K562 (cell line): ENCODE measurements around the gene SEBOX. TPM values are rescaled to one million over a fixed set of nuclear protein-coding genes. Genes with fewer than 3 reads are reported as not detected.

ENCODE experiments used
- ATAC-seq: fragments of 200-7000 bp; cut with Tn5 transposase; 3 replicates; pipeline ENCODE4 v1.9.1; 2020; ENCODE audit warnings: moderate library complexity
- BruUV-seq: library from RNA; stranded (reverse); fragments of 400-500 nt; replicated peaks from 2 replicates; lab custom pipeline; 2021; lab: Mats Ljungman, UMichigan
- CTCF ChIA-PET: fragments of 300-600 bp; formaldehyde crosslinking; extraction: SDS; loops from one replicate; lab custom pipeline; 2021; ENCODE audit warnings: low intra/inter-chr PET ratio; lab: Yijun Ruan, JAX
- POLR2A ChIA-PET: fragments of 300-600, 350-650 bp; sonication (Branson Sonifier 250); formaldehyde crosslinking; extraction: SDS; loops from one replicate; lab custom pipeline; 2021; ENCODE audit warnings: antibody characterized with exemption, inconsistent platforms; lab: Yijun Ruan, JAX
- DNase-seq, 4 experiments: peaks; one replicate each; pipeline versions ENCODE4 v3.0.0 to v3.0.0-alpha.2; 2011 to 2018; ENCODE audit warnings: low spot score in 3 of 4, mixed read lengths in 3 of 4; ENCODE audit errors: extremely low read depth in 1 of 4
- FAIRE-seq: peaks from 2 replicates; lab custom pipeline; 2011; peaks lifted over from hg19 to GRCh38; lab: Jason Lieb, UNC
- H2AFZ ChIP-seq: 2 replicates; pipeline ENCODE4 v1.6.0; 2011; ENCODE audit warnings: low read depth, low read length, control low read depth, inconsistent platforms
- H3K27ac ChIP-seq: fragments of 200-600 bp; 3 replicates; pipeline ENCODE4 v1.8.0; 2011; ENCODE audit warnings: low read depth, mild to moderate bottlenecking, control low read depth, inconsistent platforms, low read length, moderate library complexity, mixed read lengths; ENCODE audit errors: extremely low read depth
- H3K27me3 ChIP-seq, 2 experiments: fragments of 300-600 bp in 1 of 2; 2 replicates in 1 of 2; 3 replicates in 1 of 2; pipeline versions ENCODE4 v1.6.0 to v1.8.0; 2011; ENCODE audit warnings: inconsistent platforms in 2 of 2, low read length in 2 of 2, mild to moderate bottlenecking in 1 of 2, mixed read lengths in 1 of 2, moderate library complexity in 1 of 2; ENCODE audit not compliant: control insufficient read depth in 2 of 2, insufficient read depth in 2 of 2
- H3K36me3 ChIP-seq: fragments of 300-600 bp; 3 replicates; pipeline ENCODE4 v1.8.0; 2011; ENCODE audit warnings: mild to moderate bottlenecking, low read length, inconsistent platforms; ENCODE audit not compliant: control insufficient read depth, insufficient read depth
- H3K4me1 ChIP-seq, 2 experiments: fragments of 200-600 bp in 1 of 2; replicated peaks in 1 of 2; 2 replicates in 1 of 2; 3 replicates in 1 of 2; pipeline versions ENCODE4 v1.5.1 to v1.8.0; 2011; ENCODE audit warnings: inconsistent platforms in 2 of 2, low read length in 2 of 2, mild to moderate bottlenecking in 1 of 2, mixed read lengths in 1 of 2, moderate library complexity in 1 of 2; ENCODE audit not compliant: control insufficient read depth in 2 of 2, insufficient read depth in 2 of 2
- H3K4me2 ChIP-seq: 2 replicates; pipeline ENCODE4 v1.6.1; 2011; ENCODE audit warnings: low read length, control low read depth, inconsistent platforms, mixed read lengths; ENCODE audit not compliant: insufficient read depth
- H3K4me3 ChIP-seq: fragments of 200-600 bp; sonication (generic), shearing (Covaris generic); 2 replicates; pipeline ENCODE4 v1.5.1; 2016; ENCODE audit warnings: control low read depth, inconsistent platforms
- H3K79me2 ChIP-seq: fragments of 200-600 bp; 3 replicates; pipeline ENCODE4 v1.8.0; 2011; ENCODE audit warnings: low read length, inconsistent platforms; ENCODE audit not compliant: control insufficient read depth, insufficient read depth
- H3K9ac ChIP-seq, 2 experiments: 2 replicates each; pipeline versions ENCODE4 v1.6.0 to v1.6.1; 2011; ENCODE audit warnings: low read depth in 2 of 2, low read length in 2 of 2, control low read depth in 1 of 2, inconsistent platforms in 1 of 2, mild to moderate bottlenecking in 1 of 2, mixed read lengths in 1 of 2; ENCODE audit not compliant: insufficient read depth in 1 of 2
- H3K9me1 ChIP-seq: one replicate; pipeline ENCODE4 v1.6.0; 2011; ENCODE audit warnings: inconsistent platforms, mild to moderate bottlenecking, low read length, moderate library complexity; ENCODE audit not compliant: control insufficient read depth, insufficient read depth
- H3K9me3 ChIP-seq: replicated peaks from 2 replicates; pipeline ENCODE4 v1.5.1; 2011; ENCODE audit warnings: low read depth, low read length, inconsistent platforms; ENCODE audit not compliant: control insufficient read depth, insufficient read depth
- H4K20me1 ChIP-seq: replicated peaks from 2 replicates; pipeline ENCODE4 v1.6.1; 2011; ENCODE audit warnings: low read length, inconsistent platforms, mixed read lengths; ENCODE audit not compliant: control insufficient read depth, insufficient read depth
- COPS2 ChIP-seq: fragments of 450-650 bp; conservative IDR thresholded peaks from 2 replicates; pipeline ENCODE4 v1.6.1; 2016; ENCODE audit warnings: mild to moderate bottlenecking, moderate library complexity
- FOXP1 ChIP-seq: sonication (generic); formaldehyde crosslinking; IDR thresholded peaks from 2 replicates; pipeline ENCODE4 v1.8.0; 2022; ENCODE audit warnings: mild to moderate bottlenecking, missing genetic modification reagents
- GATAD2A ChIP-seq: fragments of 450-650 bp; IDR thresholded peaks from 2 replicates; pipeline ENCODE4 v1.6.1; 2017
- HMG20A ChIP-seq: fragments of 450-650 bp; formaldehyde crosslinking; conservative IDR thresholded peaks from 2 replicates; pipeline ENCODE4 v1.4.0; 2020; ENCODE audit warnings: mild to moderate bottlenecking, mixed read lengths
- JUN ChIP-seq, 2 experiments: sonication (generic) in 1 of 2; formaldehyde crosslinking in 1 of 2; IDR thresholded peaks; 2 replicates each; pipeline versions ENCODE4 v1.6.1 to v1.8.0; 2012 to 2022; ENCODE audit warnings: borderline replicate concordance in 2 of 2, mild to moderate bottlenecking in 2 of 2, improper control_type of control experiment in 1 of 2, low read depth in 1 of 2, low read length in 1 of 2, missing genetic modification reagents in 1 of 2
- PPARD ChIP-seq: fragments of 250-450 bp; sonication (Bioruptor Pico); IDR thresholded peaks from 2 replicates; pipeline ENCODE4 v1.8.0; 2022; ENCODE audit warnings: inconsistent platforms, mild to moderate bottlenecking, moderate library complexity
- SIN3A ChIP-seq, 2 experiments: fragments of 150-350 bp in 1 of 2; IDR thresholded peaks; 2 replicates each; pipeline ENCODE4 v1.6.1; 2011 to 2016; ENCODE audit warnings: borderline replicate concordance in 2 of 2, low read depth in 2 of 2, low read length in 2 of 2, mild to moderate bottlenecking in 2 of 2, moderate library complexity in 2 of 2; ENCODE audit not compliant: control insufficient read depth in 1 of 2
- SRSF9 ChIP-seq: fragments of 200-400 bp; formaldehyde crosslinking; IDR thresholded peaks from 2 replicates; pipeline ENCODE4 v1.6.1; 2017; ENCODE audit warnings: low read depth, low read length, borderline replicate concordance
- TCF3 ChIP-seq: sonication (generic); formaldehyde crosslinking; IDR thresholded peaks from 2 replicates; pipeline ENCODE4 v1.4.0; 2020; ENCODE audit warnings: mild to moderate bottlenecking, missing genetic modification reagents
- TCFL5 ChIP-seq: fragments of 250-450 bp; sonication (Bioruptor Pico); conservative IDR thresholded peaks from 2 replicates; pipeline ENCODE4 v1.6.1; 2021; ENCODE audit warnings: mild to moderate bottlenecking, moderate library complexity, matching md5 sums
- ZNF444 ChIP-seq: fragments of 250-450 bp; sonication (Bioruptor Pico); IDR thresholded peaks from 2 replicates; pipeline ENCODE4 v1.4.0; 2020; ENCODE audit warnings: mild to moderate bottlenecking, moderate library complexity
- ZNF583 ChIP-seq: fragments of 250-450 bp; sonication (Bioruptor Pico); IDR thresholded peaks from 2 replicates; pipeline ENCODE4 v1.4.0; 2020
- ZNF76 ChIP-seq: fragments of 250-450 bp; sonication (Bioruptor Pico); IDR thresholded peaks from 2 replicates; pipeline ENCODE4 v1.4.0; 2020; ENCODE audit warnings: mild to moderate bottlenecking, moderate library complexity, borderline replicate concordance
- WGBS: fragments of 100-300 bp; shearing (Covaris generic); methylation state at CpG from one replicate; pipeline ENCODE4 v1.1.6; 2016; ENCODE audit warnings: low coverage, mixed read lengths; ENCODE audit not compliant: insufficient coverage; ENCODE audit errors: missing lambda C conversion rate; 5-methylcytosine and 5-hydroxymethylcytosine counted together
- in situ Hi-C: fragments of 300-500 bp; cut with MboI; formaldehyde crosslinking; loops from 4 replicates; pipeline ENCODE4 v1.15.0; 2018; ENCODE audit warnings: inconsistent platforms, mixed read lengths
- intact Hi-C: fragments of 100-400 bp; cut with micrococcal nuclease; formaldehyde crosslinking; loops from 2 replicates; pipeline ENCODE4 v1.14.2; 2022
- polyA plus RNA-seq, 8 experiments: library from polyadenylated mRNA; depleted of rRNA in 4 of 8; stranded (reverse) in 5 of 8; unstranded in 3 of 8; fragments of >200 nt; fragmentation: Nextera tagmentation in 2 of 8; fragmentation: Illumina TruSeq in 1 of 8; extraction: Ambion mirVana in 2 of 8; extraction: Trizol in 1 of 8; gene quantifications; 2 replicates each; pipeline versions ENCODE4 v1.2.1 to v1.2.3, GENCODE V29; 2011 to 2014; ENCODE audit warnings: inconsistent platforms in 1 of 8, missing spikeins in 1 of 8
- total RNA-seq, 7 experiments: library from RNA; depleted of rRNA in 6 of 7; stranded (reverse); fragments of >200 nt in 6 of 7; fragmentation: Illumina TruSeq in 2 of 7; extraction: Trizol in 2 of 7; gene quantifications; 2 replicates each; pipeline versions ENCODE4 v1.2.1 to v1.2.3, GENCODE V29; 2011 to 2021; ENCODE audit warnings: low replicate concordance in 1 of 7
- TF ChIP-seq, protein P1 (sequence below), 2 experiments: fragments of 450-650 bp; IDR thresholded peaks; 2 replicates each; pipeline ENCODE4 v1.6.1; 2016

Gene SEBOX
- total and polyA plus RNA-seq, 9 of the 15 experiments (the other 6 are each of a cell fraction or from before 2014, with no cell fraction given) = not detected

- WGBS = 57% methylated on average over 5 of the region's 5 CpGs
- in situ Hi-C loops = no loop called here
- FAIRE-seq = no peak
- Histone ChIP-seq H4K20me1 (peaks cover 14% of the 10 kb centered on the region), H3K36me3 (peaks cover 10% of the 10 kb centered on the region; the same call in 1 of the 3 replicates), H3K4me3 (no peak overlapping the region), H3K27ac (no peak overlapping the region), H3K9ac (0 out of 4 replicates have a peak overlapping the region, but pooled peaks of 1 of the 2 experiments have one; percentile 20)
- no peak for DNase-seq
- TF ChIP-seq TCF3 (no peak), ZNF583 (no peak), FOXP1 (CRISPR knock-in tag) (no peak), TCFL5 (CRISPR knock-in tag) (no peak), PPARD (CRISPR knock-in tag) (no peak), COPS2 (no peak), SIN3A (IDR thresholded peaks at IDR 0.05; ENCODE audit: borderline replicate concordance in 2 of 2, control insufficient read depth in 1 of 2, low read depth in 2 of 2, low read length in 2 of 2) (no peak), ZNF444 (CRISPR knock-in tag) (no peak), HMG20A (CRISPR knock-in tag) (no peak), SRSF9 (no peak), JUN (IDR thresholded peaks at IDR 0.05; ENCODE audit: borderline replicate concordance, low read depth, low read length) (no peak), JUN (CRISPR knock-in tag; IDR thresholded peaks at IDR 0.05; ENCODE audit: borderline replicate concordance) (no peak), GATAD2A (no peak), ZNF76 (CRISPR knock-in tag) (no peak)
- TF ChIP-seq, protein P1, sequence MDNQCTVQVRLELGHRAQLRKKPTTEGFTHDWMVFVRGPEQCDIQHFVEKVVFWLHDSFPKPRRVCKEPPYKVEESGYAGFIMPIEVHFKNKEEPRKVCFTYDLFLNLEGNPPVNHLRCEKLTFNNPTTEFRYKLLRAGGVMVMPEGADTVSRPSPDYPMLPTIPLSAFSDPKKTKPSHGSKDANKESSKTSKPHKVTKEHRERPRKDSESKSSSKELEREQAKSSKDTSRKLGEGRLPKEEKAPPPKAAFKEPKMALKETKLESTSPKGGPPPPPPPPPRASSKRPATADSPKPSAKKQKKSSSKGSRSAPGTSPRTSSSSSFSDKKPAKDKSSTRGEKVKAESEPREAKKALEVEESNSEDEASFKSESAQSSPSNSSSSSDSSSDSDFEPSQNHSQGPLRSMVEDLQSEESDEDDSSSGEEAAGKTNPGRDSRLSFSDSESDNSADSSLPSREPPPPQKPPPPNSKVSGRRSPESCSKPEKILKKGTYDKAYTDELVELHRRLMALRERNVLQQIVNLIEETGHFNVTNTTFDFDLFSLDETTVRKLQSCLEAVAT (IDR thresholded peaks at IDR 0.05) = no peak
- TF ChIP-seq, all 486 proteins: peak for 0
- no peak for ATAC-seq
- H3K9me1 ChIP-seq = peaks cover 5% of the 10 kb centered on the region
- no peaks in the 10 kb centered on the region for H3K79me2 ChIP-seq
- H2AFZ ChIP-seq = no peak overlapping the region
- peaks cover 16 to 45% of the 10 kb centered on the region in 2 experiments for H3K4me1 ChIP-seq
- intact Hi-C loops = no loop called here
- H3K9me3 ChIP-seq = no peaks in the 10 kb centered on the region
- ChIA-PET POLR2A (interaction anchor here (3.4 kb wide), 1 partner anchor 10 kb away, joined by 31 read pairs; the partner anchor contains the start of gene POLDIP2), CTCF (no interaction called here)
- H3K27me3 ChIP-seq = peaks cover 0 to 4% of the 10 kb centered on the region in 2 experiments; a peak in 1 of 5 replicates
- BruUV-seq = no TSS peak
- no peak overlapping the region for H3K4me2 ChIP-seq
Measured at GRCh38 chr17:28368306-28368831, 3.4 kb upstream of the SEBOX start.
